Large intestine (tissue), 3 donors: ENCODE results near the gene KPNA6. TPM values are rescaled to one million over a fixed set of nuclear protein-coding genes. Genes with fewer than 3 reads are reported as not detected.
"Not testable (repeated sequence)": the region's sequence is repeated elsewhere in the genome, so short reads cannot be mapped to it uniquely, and the experiment has no call there.

Source experiments
- DNase-seq, 2 donors: peaks; one replicate each; pipeline versions ENCODE4 v3.0.0 to v3.0.0-alpha.2; 2013
- H3K27ac ChIP-seq: one replicate; pipeline ENCODE4 v1.5.1; 2013; ENCODE audit warnings: low read length
- H3K27me3 ChIP-seq: 2 replicates; pipeline ENCODE4 v1.6.1; 2013; ENCODE audit warnings: low read length; ENCODE audit not compliant: control insufficient read depth, insufficient read depth
- H3K36me3 ChIP-seq: 2 replicates; pipeline ENCODE4 v1.6.1; 2013; ENCODE audit warnings: low read length; ENCODE audit not compliant: control insufficient read depth, insufficient read depth
- H3K4me1 ChIP-seq: one replicate; pipeline ENCODE4 v1.6.1; 2013; ENCODE audit warnings: low read length; ENCODE audit not compliant: control insufficient read depth, insufficient read depth
- H3K4me3 ChIP-seq: one replicate; pipeline ENCODE4 v1.5.1; 2013; ENCODE audit warnings: low read length
- H3K9me3 ChIP-seq: one replicate; pipeline ENCODE4 v1.6.1; 2013; ENCODE audit warnings: mild to moderate bottlenecking, low read depth, low read length, moderate library complexity; ENCODE audit not compliant: control insufficient read depth
- WGBS: methylation state at CpG from one replicate; pipeline ENCODE4 v1.1.5; 2013; ENCODE audit warnings: low lambda C conversion rate; ENCODE audit not compliant: insufficient coverage; 5-methylcytosine and 5-hydroxymethylcytosine counted together
- polyA plus RNA-seq: library from polyadenylated mRNA; unstranded; fragments of 120-200 nt; gene quantifications from one replicate; pipeline ENCODE4 v1.2.1, GENCODE V29; 2013

The KPNA6 gene
- polyA plus RNA-seq, 1 donor, result 25.3 TPM

GRCh38 chr1:32115496-32115895 lies 7.6 kb downstream of the KPNA6 start:
- no peak for DNase-seq
- H3K4me1 ChIP-seq, result peaks cover 3% of the 10 kb centered on the region
- WGBS, result no CpG with 5 or more reads among the region's 5 CpGs
- H3K27ac ChIP-seq, result no peak overlapping the region
- no peaks in the 10 kb centered on the region for H3K27me3 ChIP-seq
- no peaks in the 10 kb centered on the region for H3K9me3 ChIP-seq
- H3K4me3 ChIP-seq, result no peak overlapping the region
- H3K36me3 ChIP-seq, result peaks cover 4% of the 10 kb centered on the region

- Histone ChIP-seq H3K36me3 (peaks cover 4% of the 10 kb centered on the region), H3K27me3 (no peaks in the 10 kb centered on the region), H3K9me3 (no peaks in the 10 kb centered on the region), H3K4me3 (no peak overlapping the region), H3K27ac (no peak overlapping the region), H3K4me1 (peaks cover 3% of the 10 kb centered on the region)
- WGBS, result 100% methylated on average over 1 of the region's 4 CpGs
- no peak for DNase-seq
These were observed 8.7 kb downstream of the KPNA6 start for GRCh38 chr1:32116531-32116930.

GRCh38 chr1:32122151-32122550 lies 14.3 kb downstream of the KPNA6 start:
- Histone ChIP-seq H3K4me1 (no peaks in the 10 kb centered on the region), H3K27me3 (no peaks in the 10 kb centered on the region)

GRCh38 chr1:32123361-32123760 lies 15.5 kb downstream of the KPNA6 start:
- H3K4me3 ChIP-seq, H3K4me1 ChIP-seq, H3K27me3 ChIP-seq, H3K36me3 ChIP-seq, H3K27ac ChIP-seq, DNase-seq, H3K9me3 ChIP-seq: not testable (repeated sequence)
- WGBS, result no CpG with 5 or more reads among the region's 2 CpGs

More at GRCh38 chr1:32122151-32122550, 14.3 kb downstream of the KPNA6 start:
- H3K36me3 ChIP-seq, result no peaks in the 10 kb centered on the region
- H3K27ac ChIP-seq, result no peak overlapping the region
- no peaks in the 10 kb centered on the region for H3K9me3 ChIP-seq
- no peak overlapping the region for H3K4me3 ChIP-seq
- WGBS, result 33% methylated on average over 1 of the region's 5 CpGs
- no peak for DNase-seq

GRCh38 chr1:32125313-32125712 lies 17.5 kb downstream of the KPNA6 start:
- no peak for DNase-seq
- Histone ChIP-seq H3K4me1 (no peaks in the 10 kb centered on the region), H3K27me3 (no peaks in the 10 kb centered on the region), H3K36me3 (peaks cover 7% of the 10 kb centered on the region), H3K27ac (no peak overlapping the region), H3K9me3 (no peaks in the 10 kb centered on the region), H3K4me3 (no peak overlapping the region)
- WGBS, result 92% methylated on average over 2 of the region's 8 CpGs

GRCh38 chr1:32126770-32127169 lies 18.9 kb downstream of the KPNA6 start:
- H3K4me3 ChIP-seq, result no peak overlapping the region
- H3K9me3 ChIP-seq, result no peaks in the 10 kb centered on the region
- WGBS, result 100% methylated on average over 2 of the region's 3 CpGs
- no peaks in the 10 kb centered on the region for H3K4me1 ChIP-seq
- H3K27me3 ChIP-seq, result no peaks in the 10 kb centered on the region
- H3K36me3 ChIP-seq, result peaks cover 7% of the 10 kb centered on the region
- no peak for DNase-seq
- H3K27ac ChIP-seq, result no peak overlapping the region

GRCh38 chr1:32127409-32128198 lies 19.7 kb downstream of the KPNA6 start:
- 79% methylated on average over 2 of the region's 4 CpGs for WGBS
- H3K4me1 ChIP-seq, result no peaks in the 10 kb centered on the region
- DNase-seq, result no peak
- no peaks in the 10 kb centered on the region for H3K27me3 ChIP-seq
- no peaks in the 10 kb centered on the region for H3K9me3 ChIP-seq
- peaks cover 7% of the 10 kb centered on the region for H3K36me3 ChIP-seq
- H3K27ac ChIP-seq, result no peak overlapping the region
- H3K4me3 ChIP-seq, result no peak overlapping the region

- no peak for DNase-seq
- Histone ChIP-seq H3K4me1 (no peaks in the 10 kb centered on the region), H3K4me3 (no peak overlapping the region), H3K9me3 (no peaks in the 10 kb centered on the region), H3K36me3 (peaks cover 7% of the 10 kb centered on the region), H3K27me3 (no peaks in the 10 kb centered on the region), H3K27ac (no peak overlapping the region)
- 71% methylated on average over 1 of the region's 1 CpG for WGBS
These were observed 20.6 kb downstream of the KPNA6 start for GRCh38 chr1:32128479-32128878.

- Histone ChIP-seq H3K36me3 (peaks cover 7% of the 10 kb centered on the region), H3K9me3 (no peaks in the 10 kb centered on the region), H3K4me3 (no peak overlapping the region), H3K4me1 (no peaks in the 10 kb centered on the region), H3K27ac (no peak overlapping the region), H3K27me3 (no peaks in the 10 kb centered on the region)
- no CpG with 5 or more reads among the region's 1 CpG for WGBS
- no peak for DNase-seq
These were observed 21.1 kb downstream of the KPNA6 start for GRCh38 chr1:32128964-32129363.

- WGBS, result no CpG with 5 or more reads among the region's 9 CpGs
- not testable (repeated sequence) for H3K36me3 ChIP-seq, H3K4me3 ChIP-seq, H3K27me3 ChIP-seq, H3K27ac ChIP-seq, H3K9me3 ChIP-seq, H3K4me1 ChIP-seq, DNase-seq
These were observed 26.1 kb downstream of the KPNA6 start for GRCh38 chr1:32133950-32134280.

- no peak for DNase-seq
- no peaks in the 10 kb centered on the region for H3K4me1 ChIP-seq
- H3K9me3 ChIP-seq, result no peaks in the 10 kb centered on the region
- H3K27ac ChIP-seq, result no peak overlapping the region
- no CpG with 5 or more reads among the region's 5 CpGs for WGBS
- H3K27me3 ChIP-seq, result no peaks in the 10 kb centered on the region
- H3K4me3 ChIP-seq, result no peak overlapping the region
- no peaks in the 10 kb centered on the region for H3K36me3 ChIP-seq
These were observed 29.3 kb downstream of the KPNA6 start for GRCh38 chr1:32137111-32137510.
